ENCODE measurements around the gene TRIM62.

TRIM62 gene

GRCh38 chr1:33181921-33182341 is at the start of gene TRIM62:
TRIM62 (minus strand) TSS chr1:33182043; CDS start chr1:33181432, 611 bp downstream.
- peak; percentile 93 for DNase-seq

- no peak for DNase-seq
Measured at GRCh38 chr1:33231166-33231565, 49.3 kb upstream of the TRIM62 start.

GRCh38 chr1:33228935-33229487 is 47.2 kb upstream of the TRIM62 start:
- peak; percentile 63 for DNase-seq

GRCh38 chr1:33225586-33225985 is 43.7 kb upstream of the TRIM62 start:
- DNase-seq, result no peak

- DNase-seq, result no peak
Measured at GRCh38 chr1:33224166-33224707, 42.4 kb upstream of the TRIM62 start.

- DNase-seq, result no peak
Measured at GRCh38 chr1:33222381-33222780, 40.5 kb upstream of the TRIM62 start.

GRCh38 chr1:33221385-33221758 is 39.5 kb upstream of the TRIM62 start:
- DNase-seq, result no peak

GRCh38 chr1:33220676-33221384 is 39.0 kb upstream of the TRIM62 start:
- DNase-seq, result no peak

GRCh38 chr1:33219886-33220661 is 38.2 kb upstream of the TRIM62 start:
- DNase-seq, result no peak

GRCh38 chr1:33211972-33212371 is 30.1 kb upstream of the TRIM62 start:
- DNase-seq, result no peak

GRCh38 chr1:33206340-33206739 is 24.5 kb upstream of the TRIM62 start:
- DNase-seq, result no peak

- DNase-seq, result no peak
Measured at GRCh38 chr1:33195556-33195955, 13.7 kb upstream of the TRIM62 start.

GRCh38 chr1:33191731-33192275 is 10.0 kb upstream of the TRIM62 start:
- DNase-seq, result no peak

GRCh38 chr1:33190701-33191100 is 8.9 kb upstream of the TRIM62 start:
- DNase-seq, result no peak

- no peak for DNase-seq
Measured at GRCh38 chr1:33188572-33189275, 6.9 kb upstream of the TRIM62 start.

GRCh38 chr1:33186936-33187335 is 5.1 kb upstream of the TRIM62 start:
- DNase-seq, result no peak

GRCh38 chr1:33185541-33185940 is 3.7 kb upstream of the TRIM62 start:
- DNase-seq, result peak; percentile 31

- DNase-seq, result no peak
Measured at GRCh38 chr1:33183306-33183705, 1.5 kb upstream of the TRIM62 start.

GRCh38 chr1:33182896-33183295 is 1.1 kb upstream of the TRIM62 start:
- DNase-seq, result no peak

- DNase-seq, result peak; percentile 85
Measured at GRCh38 chr1:33182401-33182841, 578 bp upstream of the TRIM62 start.

GRCh38 chr1:33180911-33181890 is 642 bp downstream of the TRIM62 start:
- DNase-seq, result peak; percentile 85

Data from NCI-H2171 (cell line).